HepG2 (cell line): ENCODE measurements around the gene PCYT2. TPM values are rescaled to one million over a fixed set of nuclear protein-coding genes. Genes with fewer than 3 reads are reported as not detected.

Experiments
- AKAP8 ChIP-seq: sonication (generic); formaldehyde crosslinking; IDR thresholded peaks from 2 replicates; pipeline ENCODE4 v1.5.1; 2020; ENCODE audit warnings: mild to moderate bottlenecking, missing genetic modification reagents
- ARID2 ChIP-seq: sonication (generic); formaldehyde crosslinking; IDR thresholded peaks from 2 replicates; pipeline ENCODE4 v1.8.1; 2022; ENCODE audit warnings: mild to moderate bottlenecking, missing genetic modification reagents, borderline replicate concordance
- BATF2 ChIP-seq: sonication (generic); formaldehyde crosslinking; IDR thresholded peaks from 2 replicates; pipeline ENCODE4 v1.8.0; 2022; ENCODE audit warnings: mild to moderate bottlenecking, missing genetic modification reagents, moderate library complexity
- BORCS8-MEF2B ChIP-seq: sonication (generic); formaldehyde crosslinking; IDR thresholded peaks from 2 replicates; pipeline ENCODE4 v1.8.0; 2022; ENCODE audit warnings: mild to moderate bottlenecking, missing genetic modification reagents
- CBX5 ChIP-seq: sonication (generic); formaldehyde crosslinking; IDR thresholded peaks from 2 replicates; pipeline ENCODE4 v1.4.0; 2020; ENCODE audit warnings: missing genetic modification reagents, borderline replicate concordance
- FOXJ3 ChIP-seq: sonication (generic); formaldehyde crosslinking; IDR thresholded peaks from 2 replicates; pipeline ENCODE4 v1.4.0; 2020; ENCODE audit warnings: missing genetic modification reagents, mild to moderate bottlenecking, borderline replicate concordance
- FOXK1 ChIP-seq: sonication (generic); formaldehyde crosslinking; IDR thresholded peaks from 2 replicates; pipeline ENCODE4 v1.4.0; 2020; ENCODE audit warnings: low read depth, missing genetic modification reagents, borderline replicate concordance
- HNRNPLL ChIP-seq: fragments of 200-400 bp; formaldehyde crosslinking; IDR thresholded peaks from 2 replicates; pipeline ENCODE4 v1.6.1; 2017; ENCODE audit warnings: mild to moderate bottlenecking, low read depth, low read length; ENCODE audit not compliant: poor library complexity, severe bottlenecking
- MTA3 ChIP-seq: sonication (generic); formaldehyde crosslinking; IDR thresholded peaks from 2 replicates; pipeline ENCODE4 v1.4.0; 2020; ENCODE audit warnings: missing genetic modification reagents
- MTF2 ChIP-seq: sonication (generic); formaldehyde crosslinking; IDR thresholded peaks from 2 replicates; pipeline ENCODE4 v1.5.0; 2020; ENCODE audit warnings: missing genetic modification reagents, borderline replicate concordance
- NFATC3 ChIP-seq: sonication (generic); formaldehyde crosslinking; IDR thresholded peaks from 2 replicates; pipeline ENCODE4 v1.5.1; 2020; ENCODE audit warnings: mild to moderate bottlenecking, missing genetic modification reagents
- POLR2AphosphoS5 ChIP-seq: IDR thresholded peaks from 2 replicates; pipeline ENCODE4 v1.6.1; 2012; ENCODE audit warnings: low read depth, low read length
- SCMH1 ChIP-seq: sonication (generic); formaldehyde crosslinking; IDR thresholded peaks from 2 replicates; pipeline ENCODE4 v1.9.0; 2021; ENCODE audit warnings: missing genetic modification reagents, mild to moderate bottlenecking, borderline replicate concordance
- TOE1 ChIP-seq: sonication (generic); formaldehyde crosslinking; IDR thresholded peaks from 2 replicates; pipeline ENCODE4 v1.4.0; 2020; ENCODE audit warnings: mild to moderate bottlenecking, missing genetic modification reagents
- WIZ ChIP-seq: sonication (generic); formaldehyde crosslinking; IDR thresholded peaks from 2 replicates; pipeline ENCODE4 v1.5.1; 2020; ENCODE audit warnings: mild to moderate bottlenecking, missing genetic modification reagents
- ZC3H13 ChIP-seq: sonication (generic); formaldehyde crosslinking; IDR thresholded peaks from 2 replicates; pipeline ENCODE4 v1.8.1; 2023; ENCODE audit warnings: mild to moderate bottlenecking, missing genetic modification reagents, moderate library complexity
- ZIK1 ChIP-seq: sonication (generic); formaldehyde crosslinking; IDR thresholded peaks from 2 replicates; pipeline ENCODE4 v1.5.0; 2020; ENCODE audit warnings: mild to moderate bottlenecking, low read depth, missing genetic modification reagents, borderline replicate concordance
- ZNF414 ChIP-seq: sonication (generic); formaldehyde crosslinking; IDR thresholded peaks from 2 replicates; pipeline ENCODE4 v1.5.0; 2020; ENCODE audit warnings: missing genetic modification reagents
- ZNF644 ChIP-seq: IDR thresholded peaks from 2 replicates; pipeline ENCODE4 v1.6.1; 2016; ENCODE audit warnings: low read depth
- ZNF766 ChIP-seq: sonication (generic); formaldehyde crosslinking; IDR thresholded peaks from 2 replicates; pipeline ENCODE4 v1.5.0; 2020; ENCODE audit warnings: missing genetic modification reagents, borderline replicate concordance
- ZNF776 ChIP-seq: sonication (generic); formaldehyde crosslinking; IDR thresholded peaks from 2 replicates; pipeline ENCODE4 v1.4.0; 2020; ENCODE audit warnings: mild to moderate bottlenecking, missing genetic modification reagents
- ZNF784 ChIP-seq: sonication (generic); formaldehyde crosslinking; IDR thresholded peaks from 2 replicates; pipeline ENCODE4 v1.5.1; 2020; ENCODE audit warnings: missing genetic modification reagents, mild to moderate bottlenecking, borderline replicate concordance
- polyA plus RNA-seq, 8 experiments: library from polyadenylated mRNA; depleted of rRNA in 3 of 8; stranded (reverse) in 7 of 8; unstranded in 1 of 8; fragments of >200 nt; fragmentation: Illumina TruSeq in 4 of 8; extraction: Trizol in 4 of 8; gene quantifications; 2 replicates each; pipeline versions ENCODE4 v1.2.1 to v1.2.3, GENCODE V29; 2011 to 2016; ENCODE audit warnings: low read depth in 4 of 8, missing spikeins in 1 of 8, mixed read lengths in 1 of 8; ENCODE audit not compliant: insufficient read depth in 1 of 8
- total RNA-seq, 5 experiments: library from RNA; depleted of rRNA; stranded (reverse); fragments of >200 nt; fragmentation: Illumina TruSeq; extraction: Trizol; gene quantifications; 2 replicates each; pipeline ENCODE4 v1.2.3, GENCODE V29; 2016; ENCODE audit warnings: low read depth in 1 of 5
- TF ChIP-seq, protein P1 (sequence below): sonication (generic); formaldehyde crosslinking; IDR thresholded peaks from 2 replicates; pipeline ENCODE4 v1.8.0; 2022; ENCODE audit warnings: mild to moderate bottlenecking, missing genetic modification reagents
- TF ChIP-seq, protein P2 (sequence below): sonication (generic); formaldehyde crosslinking; IDR thresholded peaks from 2 replicates; pipeline ENCODE4 v1.4.0; 2020; ENCODE audit warnings: missing genetic modification reagents
- TF ChIP-seq, protein P3 (sequence below): sonication (generic); formaldehyde crosslinking; IDR thresholded peaks from 2 replicates; pipeline ENCODE4 v1.8.0; 2023; ENCODE audit warnings: mild to moderate bottlenecking, missing genetic modification reagents

Gene PCYT2
- total and polyA plus RNA-seq, 2 of the 13 experiments (the other 11 are each of a cell fraction or from before 2014, with no cell fraction given) = 147 to 297 TPM

- no peak; the same call in 1 of the 2 replicates for TF ChIP-seq ZNF414
- TF ChIP-seq CBX5 = no peak
- TF ChIP-seq ARID2 (CRISPR knock-in tag) = peak; percentile 65
- no peak; the same call in 1 of the 2 replicates for TF ChIP-seq WIZ (CRISPR knock-in tag)
- TF ChIP-seq ZC3H13 (CRISPR knock-in tag) = peak; percentile 98
- TF ChIP-seq BORCS8-MEF2B (CRISPR knock-in tag) = peak; percentile 95
- TF ChIP-seq, protein P1, sequence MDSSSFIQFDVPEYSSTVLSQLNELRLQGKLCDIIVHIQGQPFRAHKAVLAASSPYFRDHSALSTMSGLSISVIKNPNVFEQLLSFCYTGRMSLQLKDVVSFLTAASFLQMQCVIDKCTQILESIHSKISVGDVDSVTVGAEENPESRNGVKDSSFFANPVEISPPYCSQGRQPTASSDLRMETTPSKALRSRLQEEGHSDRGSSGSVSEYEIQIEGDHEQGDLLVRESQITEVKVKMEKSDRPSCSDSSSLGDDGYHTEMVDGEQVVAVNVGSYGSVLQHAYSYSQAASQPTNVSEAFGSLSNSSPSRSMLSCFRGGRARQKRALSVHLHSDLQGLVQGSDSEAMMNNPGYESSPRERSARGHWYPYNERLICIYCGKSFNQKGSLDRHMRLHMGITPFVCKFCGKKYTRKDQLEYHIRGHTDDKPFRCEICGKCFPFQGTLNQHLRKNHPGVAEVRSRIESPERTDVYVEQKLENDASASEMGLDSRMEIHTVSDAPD (CRISPR knock-in tag) = 0 out of 2 replicates have a peak, but pooled peaks have one; percentile 42
- peak; percentile 96 for TF ChIP-seq ZIK1 (CRISPR knock-in tag)
- peak; percentile 89 for TF ChIP-seq ZNF766 (CRISPR knock-in tag)
- TF ChIP-seq AKAP8 (CRISPR knock-in tag) = peak; percentile 98
- TF ChIP-seq TOE1 (CRISPR knock-in tag) = peak; percentile 88; the same call in 1 of the 2 replicates
- no peak for TF ChIP-seq MTA3 (CRISPR knock-in tag)
- peak; percentile 100 for TF ChIP-seq ZNF776
- TF ChIP-seq NFATC3 (CRISPR knock-in tag) = peak; percentile 78; the same call in 1 of the 2 replicates
- peak; percentile 98 for TF ChIP-seq BATF2 (CRISPR knock-in tag)
- TF ChIP-seq, protein P2, sequence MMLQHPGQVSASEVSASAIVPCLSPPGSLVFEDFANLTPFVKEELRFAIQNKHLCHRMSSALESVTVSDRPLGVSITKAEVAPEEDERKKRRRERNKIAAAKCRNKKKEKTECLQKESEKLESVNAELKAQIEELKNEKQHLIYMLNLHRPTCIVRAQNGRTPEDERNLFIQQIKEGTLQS (CRISPR knock-in tag) = peak; percentile 29; the same call in 1 of the 2 replicates
- no peak for TF ChIP-seq ZNF644 (CRISPR knock-in tag)
- peak; percentile 62; the same call in 1 of the 2 replicates for TF ChIP-seq FOXK1 (CRISPR knock-in tag)
- TF ChIP-seq HNRNPLL = peak; percentile 72
- TF ChIP-seq ZNF784 (CRISPR knock-in tag) = no peak; the same call in 1 of the 2 replicates
- TF ChIP-seq, protein P3, sequence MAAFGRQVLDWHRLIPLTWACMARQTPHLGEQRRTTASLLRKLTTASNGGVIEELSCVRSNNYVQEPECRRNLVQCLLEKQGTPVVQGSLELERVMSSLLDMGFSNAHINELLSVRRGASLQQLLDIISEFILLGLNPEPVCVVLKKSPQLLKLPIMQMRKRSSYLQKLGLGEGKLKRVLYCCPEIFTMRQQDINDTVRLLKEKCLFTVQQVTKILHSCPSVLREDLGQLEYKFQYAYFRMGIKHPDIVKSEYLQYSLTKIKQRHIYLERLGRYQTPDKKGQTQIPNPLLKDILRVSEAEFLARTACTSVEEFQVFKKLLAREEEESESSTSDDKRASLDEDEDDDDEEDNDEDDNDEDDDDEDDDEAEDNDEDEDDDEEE (CRISPR knock-in tag) = peak; percentile 94
- TF ChIP-seq MTF2 (CRISPR knock-in tag) = no peak
- no peak for TF ChIP-seq SCMH1 (CRISPR knock-in tag)
- TF ChIP-seq POLR2AphosphoS5 = peak; percentile 67
- no peak for TF ChIP-seq FOXJ3 (CRISPR knock-in tag)
Measured at GRCh38 chr17:81871387-81872230, 39.6 kb downstream of the PCYT2 start (continued).
